HG03060 (cell line): ENCODE results near the gene WDCP.
"Not testable (repeated sequence)": the region's sequence is repeated elsewhere in the genome, so short reads cannot be mapped to it uniquely, and the experiment has no call there.

Experiments used
- ATAC-seq: cut with Tn5 transposase; IDR thresholded peaks from one replicate; pipeline ENCODE4 v1.9.1; 2021; ENCODE audit warnings: low read depth, moderate number of reproducible peaks; ENCODE audit not compliant: unreplicated experiment

WDCP gene, protein sequence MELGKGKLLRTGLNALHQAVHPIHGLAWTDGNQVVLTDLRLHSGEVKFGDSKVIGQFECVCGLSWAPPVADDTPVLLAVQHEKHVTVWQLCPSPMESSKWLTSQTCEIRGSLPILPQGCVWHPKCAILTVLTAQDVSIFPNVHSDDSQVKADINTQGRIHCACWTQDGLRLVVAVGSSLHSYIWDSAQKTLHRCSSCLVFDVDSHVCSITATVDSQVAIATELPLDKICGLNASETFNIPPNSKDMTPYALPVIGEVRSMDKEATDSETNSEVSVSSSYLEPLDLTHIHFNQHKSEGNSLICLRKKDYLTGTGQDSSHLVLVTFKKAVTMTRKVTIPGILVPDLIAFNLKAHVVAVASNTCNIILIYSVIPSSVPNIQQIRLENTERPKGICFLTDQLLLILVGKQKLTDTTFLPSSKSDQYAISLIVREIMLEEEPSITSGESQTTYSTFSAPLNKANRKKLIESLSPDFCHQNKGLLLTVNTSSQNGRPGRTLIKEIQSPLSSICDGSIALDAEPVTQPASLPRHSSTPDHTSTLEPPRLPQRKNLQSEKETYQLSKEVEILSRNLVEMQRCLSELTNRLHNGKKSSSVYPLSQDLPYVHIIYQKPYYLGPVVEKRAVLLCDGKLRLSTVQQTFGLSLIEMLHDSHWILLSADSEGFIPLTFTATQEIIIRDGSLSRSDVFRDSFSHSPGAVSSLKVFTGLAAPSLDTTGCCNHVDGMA

DNA sequence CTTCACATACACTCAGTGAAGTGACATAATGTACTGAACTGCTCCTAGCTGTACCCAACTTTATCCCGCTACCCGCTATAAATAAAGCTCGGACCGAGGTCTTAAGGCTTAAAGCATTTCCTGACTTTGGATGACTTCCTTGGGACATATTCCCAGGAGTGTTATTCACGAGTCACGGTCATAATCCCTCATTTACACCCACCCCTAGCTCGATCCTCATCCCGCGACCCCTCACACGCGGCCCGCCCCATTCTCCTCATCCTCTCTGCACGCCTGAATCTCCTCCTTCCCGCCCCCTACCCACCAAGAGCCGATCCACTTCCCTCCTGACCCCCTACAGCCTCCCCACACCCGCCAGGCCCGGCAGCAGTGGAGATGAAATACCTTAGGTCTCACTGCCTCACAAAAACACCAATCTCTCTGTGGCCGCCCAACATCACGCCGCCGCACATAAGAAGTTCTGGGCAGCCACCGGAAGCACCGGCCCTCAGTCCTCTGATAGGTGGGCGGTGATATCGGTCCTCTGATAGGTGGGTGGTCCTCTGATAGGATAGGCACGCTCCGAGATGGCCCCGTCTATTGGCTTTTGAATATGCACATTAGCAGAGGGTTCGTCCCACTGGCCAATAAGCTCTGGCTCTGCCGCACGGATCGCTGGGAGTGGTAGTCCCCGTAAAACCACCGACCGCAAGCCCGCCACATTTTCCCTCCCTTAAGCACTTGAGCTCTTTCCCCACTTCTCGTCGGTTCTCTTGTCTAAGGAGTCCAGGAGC lies at the start of gene WDCP:
Gene WDCP (minus strand): TSS at position 462 of the 773 bp plus-strand sequence. CDS start 7,897 bp downstream, outside the sequence.
- ATAC-seq: peak; percentile 99

DNA sequence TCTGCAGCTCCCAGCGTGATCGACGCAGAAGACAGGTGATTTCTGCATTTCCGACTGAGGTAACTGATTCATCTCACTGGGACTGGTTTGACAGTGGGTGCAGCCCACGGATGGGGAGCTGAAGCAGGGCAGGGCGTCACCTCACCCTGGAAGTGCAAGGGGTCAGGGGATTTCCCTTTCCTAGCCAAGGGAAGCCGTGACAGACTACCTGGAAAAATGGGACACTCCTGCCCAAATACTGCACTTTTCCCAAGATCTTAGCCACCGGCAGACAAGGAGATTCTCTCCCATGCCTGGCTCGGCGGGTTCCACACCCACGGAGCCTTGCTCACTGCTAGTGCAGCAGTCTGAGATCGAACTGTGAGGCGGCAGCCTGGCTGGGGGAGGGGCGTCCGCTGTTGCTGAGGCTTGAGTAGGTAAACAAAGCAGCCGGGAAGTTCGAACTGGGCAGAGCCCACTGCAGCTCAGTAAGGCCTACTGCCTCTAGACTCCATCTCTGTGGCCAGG lies 48.0 kb upstream of the WDCP start:
- not testable (repeated sequence) for ATAC-seq

DNA sequence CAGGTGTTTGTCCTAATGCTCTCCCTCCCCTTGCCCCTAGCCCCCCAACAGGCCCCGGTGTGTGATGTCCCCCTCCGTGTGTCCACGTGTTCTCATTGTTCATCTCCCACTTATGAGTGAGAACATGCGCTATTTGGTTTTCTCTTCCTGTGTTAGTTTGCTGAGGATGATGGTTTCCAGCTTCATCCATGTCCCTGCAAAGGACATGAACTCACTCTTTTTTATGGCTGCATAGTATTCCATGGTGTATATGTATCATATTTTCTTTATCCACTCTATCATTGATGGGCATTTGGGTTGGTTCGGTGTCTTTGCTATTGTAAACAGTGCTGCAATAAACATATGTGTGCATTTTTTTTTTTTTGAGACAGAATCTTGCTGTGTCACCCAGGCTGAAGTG lies 46.1 kb upstream of the WDCP start:
- ATAC-seq: not testable (repeated sequence)

DNA sequence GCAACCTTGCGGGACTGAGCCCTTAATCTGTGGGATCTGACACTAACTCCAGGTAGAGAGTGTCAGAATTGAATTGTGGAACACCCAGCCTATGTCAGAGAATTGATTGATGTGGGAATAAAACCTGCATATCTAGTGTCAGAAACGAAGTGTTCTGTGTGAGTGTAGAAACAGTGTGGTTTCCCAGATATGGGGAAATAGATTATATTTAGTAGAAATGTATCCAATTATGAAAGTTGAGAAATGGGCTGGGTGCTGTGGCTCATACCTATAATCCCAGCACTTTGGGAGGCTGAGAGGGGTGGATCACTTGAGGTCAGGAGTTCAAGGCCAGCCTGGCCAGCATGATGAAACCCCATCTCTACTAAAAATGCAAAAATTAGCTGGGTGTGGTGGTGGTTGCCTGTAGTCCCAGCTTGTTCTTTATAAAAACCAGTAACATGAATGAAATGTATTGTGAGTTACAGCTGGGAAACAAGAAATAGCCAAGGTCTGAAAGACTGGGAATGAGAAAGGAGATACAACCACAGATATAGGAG lies 41.7 kb upstream of the WDCP start:
- ATAC-seq: no peak

DNA sequence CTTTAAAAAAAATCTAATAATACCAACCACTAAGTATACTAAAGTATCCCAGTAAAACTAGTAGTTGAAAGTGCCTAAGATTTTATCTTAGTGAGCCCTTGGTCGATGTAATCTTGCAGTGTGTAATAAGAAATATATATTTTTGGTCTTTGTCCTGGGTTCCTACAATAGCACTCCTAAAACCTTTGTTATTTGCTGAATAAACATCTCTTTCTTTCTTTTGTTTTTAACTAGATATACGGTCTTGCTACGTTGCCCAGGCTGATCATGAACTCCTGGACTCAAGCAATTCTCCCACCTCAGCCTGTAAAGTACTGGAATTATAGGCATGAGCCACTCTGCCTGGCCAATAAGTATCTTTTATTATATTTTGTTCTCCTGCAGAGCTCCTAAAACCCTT lies 39.8 kb upstream of the WDCP start:
- no peak for ATAC-seq

DNA sequence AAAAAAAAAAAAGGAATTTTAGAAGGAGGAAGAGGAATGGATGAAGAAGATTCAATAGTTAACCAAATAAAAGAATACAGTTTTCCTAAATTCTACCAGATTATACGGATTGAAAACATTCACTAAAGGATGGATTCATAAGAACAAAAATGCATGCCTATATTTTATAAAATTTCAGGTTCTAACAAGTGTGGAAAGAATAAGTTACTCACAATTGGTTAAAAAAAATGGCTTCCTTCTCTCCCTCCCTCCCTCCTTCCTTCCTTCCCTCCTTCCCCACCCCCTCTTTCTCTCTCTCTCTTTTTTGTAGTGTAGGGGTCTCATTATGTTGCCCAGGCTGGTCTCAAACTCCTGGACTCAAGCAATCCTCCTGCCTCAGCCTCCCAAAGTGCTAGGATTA lies 39.0 kb upstream of the WDCP start:
- no peak for ATAC-seq

DNA sequence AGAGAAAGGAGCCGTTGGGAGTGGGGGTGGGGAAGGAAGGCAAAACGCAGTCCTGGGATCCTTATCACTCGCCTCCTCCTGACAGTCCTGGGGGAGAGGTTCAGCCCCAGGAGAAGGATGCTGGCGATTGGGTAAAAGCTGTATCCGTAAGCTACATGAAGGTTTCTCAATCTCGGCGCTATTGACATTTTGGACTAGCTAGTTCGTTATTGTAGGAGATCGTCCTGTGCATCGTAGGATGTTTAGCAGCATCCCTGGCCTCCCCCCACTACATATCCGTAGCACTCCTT lies 38.0 kb upstream of the WDCP start:
- ATAC-seq: no peak

DNA sequence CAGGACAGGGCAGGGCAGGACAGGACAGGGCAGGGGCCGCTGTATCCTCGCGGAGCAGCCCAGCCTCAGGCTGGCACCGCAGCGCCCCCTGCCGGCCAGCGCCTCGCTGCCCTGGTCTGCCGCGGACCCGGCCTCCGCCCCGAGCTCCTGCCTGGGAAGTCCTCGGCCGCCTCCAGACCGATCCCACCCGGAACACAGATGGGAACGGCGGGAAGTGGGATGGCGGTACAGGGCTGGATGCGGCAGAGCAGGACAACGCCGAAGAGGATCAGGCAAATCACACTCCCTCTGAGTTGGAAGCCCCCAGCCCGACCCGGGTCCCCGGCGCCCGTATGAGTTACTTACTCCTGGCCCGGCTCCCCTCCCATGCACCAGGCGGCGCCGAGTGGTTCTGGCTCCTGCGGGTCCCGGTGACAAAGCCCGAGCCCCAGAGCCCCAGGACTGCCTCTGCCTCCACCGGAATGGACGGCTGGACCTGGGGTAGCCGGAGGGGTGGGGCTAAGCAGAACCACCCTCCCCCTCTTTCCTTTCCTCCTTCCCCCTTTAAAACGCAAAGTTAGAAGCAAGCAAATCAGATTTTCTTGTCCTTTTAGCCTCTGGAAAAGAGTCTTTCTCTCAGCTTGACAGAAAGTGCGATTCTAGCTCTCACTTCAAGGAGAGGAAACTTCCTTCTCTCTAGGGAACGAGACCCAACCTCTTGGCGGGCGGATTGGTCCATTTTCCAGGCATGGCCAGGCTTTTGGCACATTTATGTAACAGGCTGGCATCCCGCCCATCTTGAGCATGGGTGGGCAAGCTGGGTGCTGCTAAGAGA lies 37.4 kb upstream of the WDCP start, which contains the start of gene TP53I3:
Gene TP53I3 (minus strand): TSS at position 449 of the 814 bp plus-strand sequence. CDS start 508 bp downstream, outside the sequence.
- ATAC-seq: peak; percentile 27

DNA sequence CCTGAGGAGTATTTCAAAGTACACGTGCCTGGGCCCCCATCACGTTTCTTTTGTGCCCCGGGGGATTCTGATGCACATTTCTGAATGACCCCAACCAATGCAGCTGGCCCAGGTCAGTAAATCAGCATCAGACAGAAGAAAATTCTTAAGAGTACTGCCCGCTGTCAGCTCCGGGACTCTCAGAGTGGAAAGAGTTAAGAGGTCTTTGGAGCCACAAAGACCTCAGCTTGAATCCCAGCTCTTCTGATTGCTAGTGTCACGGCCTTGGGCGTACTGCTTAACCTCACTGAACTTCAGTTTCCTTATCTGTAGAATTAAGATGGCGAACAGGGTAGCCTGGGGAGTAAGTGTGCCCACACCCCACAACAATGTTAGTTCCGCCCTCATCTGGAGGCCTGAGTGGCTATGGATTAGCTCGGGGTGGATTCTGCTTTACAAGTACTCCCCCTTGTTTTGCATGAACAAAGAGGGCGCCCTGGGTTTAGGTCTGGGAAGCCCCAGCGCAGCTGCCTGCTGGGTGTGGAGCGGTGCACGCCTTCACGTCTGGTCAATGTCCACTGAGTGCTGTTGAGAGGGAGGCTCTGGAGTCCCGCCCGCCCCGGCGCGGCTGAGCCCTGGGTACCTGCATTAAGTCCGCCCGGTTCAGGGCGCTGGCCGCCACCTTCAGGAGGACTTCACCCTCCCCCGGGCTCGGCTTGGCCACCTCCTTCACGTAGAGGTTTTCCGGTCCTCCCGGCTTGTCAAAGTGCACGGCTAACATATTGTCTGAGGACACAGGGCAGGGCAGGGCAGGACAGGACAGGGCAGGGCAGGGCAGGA lies 36.6 kb upstream of the WDCP start:
- ATAC-seq: peak; percentile 95

DNA sequence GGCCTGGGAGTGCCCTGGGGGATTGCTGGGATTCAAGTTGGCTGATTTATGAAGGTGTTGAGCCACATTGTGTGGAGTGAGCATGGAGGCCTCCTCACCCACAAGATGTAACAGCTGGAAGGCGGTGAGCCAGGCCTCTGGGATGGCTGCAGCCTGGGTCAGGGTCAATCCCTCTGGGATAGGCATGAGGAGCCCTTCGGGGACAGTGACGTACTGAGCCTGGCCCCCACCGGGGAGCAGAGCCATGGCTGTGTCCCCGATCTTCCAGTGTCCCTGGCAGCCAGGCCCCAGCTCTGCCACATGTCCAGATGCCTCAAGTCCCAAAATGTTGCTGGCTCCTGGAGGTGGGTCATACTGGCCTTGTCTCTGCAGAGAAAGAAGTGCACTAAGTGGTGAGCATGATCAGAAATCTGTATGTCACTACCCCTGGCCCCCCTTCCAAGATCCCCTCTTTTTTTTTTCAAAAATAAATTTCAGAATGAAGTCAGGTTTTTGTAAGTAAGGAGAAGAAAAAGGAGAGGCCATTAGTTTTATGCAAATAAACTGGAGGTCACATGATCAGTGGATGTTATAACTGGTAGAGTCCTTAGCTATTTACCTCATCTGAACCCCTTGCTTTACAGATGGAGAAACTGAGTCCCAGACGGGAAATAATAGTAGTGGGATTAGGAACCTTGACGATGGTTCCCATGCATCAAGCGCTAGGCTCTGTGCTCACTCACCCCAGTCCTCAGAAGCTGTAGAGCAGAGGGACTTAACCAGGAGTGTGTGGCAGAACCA lies 35.8 kb upstream of the WDCP start:
- ATAC-seq: no peak

DNA sequence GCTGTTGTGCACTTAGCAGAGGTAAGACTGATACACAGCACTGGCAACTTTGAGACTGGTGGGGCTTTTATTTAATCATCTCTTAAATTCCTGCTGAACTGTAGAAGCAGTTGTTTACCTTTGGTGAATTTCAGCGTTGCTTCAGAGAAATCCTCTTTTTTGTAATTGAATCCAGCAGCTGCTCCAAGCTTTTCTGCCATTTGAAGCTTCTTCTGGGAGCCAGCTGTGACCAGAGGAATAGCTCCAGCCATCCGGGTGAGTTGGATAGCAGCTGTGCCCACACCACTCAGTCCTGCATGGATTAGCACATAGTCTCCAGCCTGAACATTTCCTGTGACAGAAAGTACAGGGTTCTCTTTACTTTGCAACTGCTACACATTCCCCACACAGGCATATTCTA lies 33.5 kb upstream of the WDCP start:
- no peak for ATAC-seq

DNA sequence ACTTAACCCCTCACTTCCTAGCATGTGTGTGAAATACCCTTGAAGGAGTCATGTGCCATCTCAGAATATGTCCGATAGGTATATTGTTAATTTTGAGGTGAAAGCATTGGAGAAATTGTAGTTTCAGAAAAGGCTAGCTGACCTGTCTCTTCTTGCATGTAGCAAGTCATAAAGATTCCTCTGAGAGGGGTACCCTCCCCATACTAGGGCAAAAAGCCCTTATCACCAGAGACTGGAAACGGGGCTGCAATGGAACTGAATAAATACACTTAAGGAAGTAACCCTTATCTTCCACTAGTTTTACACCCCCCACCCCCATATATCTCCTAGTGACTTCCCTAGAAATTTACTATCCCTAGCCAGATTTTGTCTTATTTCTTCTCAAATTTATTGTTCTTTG lies 30.7 kb upstream of the WDCP start:
- no peak for ATAC-seq

DNA sequence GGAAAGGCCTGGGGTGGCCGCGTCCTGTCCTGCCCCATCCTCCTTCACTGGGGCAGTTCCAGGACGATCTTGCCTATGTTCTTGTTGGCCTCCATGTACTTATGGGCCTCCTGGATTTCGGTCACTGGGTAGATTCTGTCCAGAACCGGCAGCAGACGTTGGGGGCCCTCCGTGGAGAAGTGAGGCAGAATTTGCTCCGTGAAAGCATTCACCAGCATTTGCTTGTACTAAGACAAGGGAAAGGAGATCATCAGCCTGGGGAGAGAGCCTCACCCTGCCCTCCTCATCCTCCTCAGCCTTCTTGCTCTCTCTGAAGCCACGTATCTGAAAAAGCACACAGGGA lies 30.3 kb upstream of the WDCP start:
- ATAC-seq: no peak

DNA sequence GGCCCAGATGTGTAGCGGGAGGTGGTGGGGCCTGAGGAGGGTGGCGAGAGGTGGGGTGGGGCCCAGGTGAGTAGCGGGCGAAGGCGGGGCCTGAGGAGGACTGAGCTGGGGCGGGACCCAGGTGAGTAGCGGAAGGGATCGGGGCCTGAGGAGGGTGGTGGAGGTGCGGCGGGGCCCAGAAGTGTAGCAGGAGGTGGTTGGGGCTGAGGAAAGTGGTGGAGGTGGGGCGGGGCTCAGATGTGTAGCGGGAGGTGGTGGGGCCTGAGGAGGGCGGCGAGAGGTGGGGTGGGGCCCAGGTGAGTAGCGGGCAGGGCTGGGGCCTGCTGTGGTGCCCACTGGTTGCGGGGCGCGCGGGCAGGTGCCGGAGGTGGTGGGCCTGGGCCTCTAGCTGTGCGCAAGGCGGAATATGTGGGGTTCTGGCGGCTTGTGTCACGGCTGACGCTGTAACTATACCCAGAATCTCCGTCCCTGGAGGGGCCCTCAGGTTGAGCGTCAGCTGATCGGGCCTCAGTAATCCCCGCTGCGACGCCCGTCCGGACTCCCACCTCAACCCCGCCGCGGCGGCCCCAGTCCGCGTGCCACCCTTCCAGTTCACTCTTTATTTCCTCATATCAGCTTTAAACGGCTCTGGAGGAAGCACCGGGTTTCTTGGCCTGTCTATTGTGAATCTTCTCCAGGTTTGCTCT lies 29.8 kb upstream of the WDCP start:
- no peak for ATAC-seq

DNA sequence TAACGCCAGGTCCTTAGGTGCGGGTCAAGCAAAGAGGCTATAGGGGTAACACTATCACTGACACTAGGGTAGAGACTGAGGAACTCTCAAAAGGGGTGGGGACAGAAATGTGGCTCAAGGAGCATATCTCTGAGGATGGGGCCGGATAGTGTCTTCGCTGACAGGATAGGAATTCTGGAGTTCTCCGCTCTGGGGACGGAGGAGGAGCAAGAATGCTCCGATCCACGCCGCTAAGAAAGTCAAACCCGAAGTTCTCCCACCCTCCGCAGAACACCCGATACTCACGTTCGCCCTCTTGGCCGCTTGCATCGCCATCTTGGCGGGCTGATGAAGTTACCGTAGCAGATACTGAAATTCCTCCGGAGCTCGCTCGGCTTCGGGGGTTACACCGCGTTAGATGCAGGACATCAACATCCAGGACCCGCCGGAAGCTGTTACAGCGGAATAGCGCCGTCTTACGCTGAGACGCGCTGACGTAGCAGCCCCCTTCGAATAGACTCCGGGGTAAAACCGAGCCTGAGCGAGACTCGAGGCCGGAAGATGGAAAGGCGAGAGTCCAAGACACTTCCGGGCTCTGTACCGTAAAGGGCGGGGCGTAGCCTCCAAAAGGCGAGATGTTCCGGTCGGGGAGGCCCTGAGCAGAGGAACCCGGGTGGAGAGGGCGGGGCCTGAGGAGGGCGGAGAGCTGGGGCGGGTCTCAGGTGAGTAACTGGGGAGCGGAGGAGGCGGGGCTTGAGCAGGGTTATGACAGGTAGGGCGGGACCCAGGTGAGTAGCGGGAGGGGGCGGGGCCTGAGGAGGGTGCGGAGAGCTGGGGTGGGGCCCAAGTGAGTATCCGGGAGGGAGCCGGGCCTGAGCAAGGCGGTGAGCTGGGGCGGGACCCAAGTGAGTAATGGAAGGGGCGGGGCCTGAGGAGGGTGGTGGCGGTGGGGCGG lies 29.0 kb upstream of the WDCP start, which contains the start of gene SF3B6:
Gene SF3B6 (minus strand): TSS at position 412 of the 934 bp plus-strand sequence. CDS start 97 bp downstream, at position 315.
- peak; percentile 95 for ATAC-seq

DNA sequence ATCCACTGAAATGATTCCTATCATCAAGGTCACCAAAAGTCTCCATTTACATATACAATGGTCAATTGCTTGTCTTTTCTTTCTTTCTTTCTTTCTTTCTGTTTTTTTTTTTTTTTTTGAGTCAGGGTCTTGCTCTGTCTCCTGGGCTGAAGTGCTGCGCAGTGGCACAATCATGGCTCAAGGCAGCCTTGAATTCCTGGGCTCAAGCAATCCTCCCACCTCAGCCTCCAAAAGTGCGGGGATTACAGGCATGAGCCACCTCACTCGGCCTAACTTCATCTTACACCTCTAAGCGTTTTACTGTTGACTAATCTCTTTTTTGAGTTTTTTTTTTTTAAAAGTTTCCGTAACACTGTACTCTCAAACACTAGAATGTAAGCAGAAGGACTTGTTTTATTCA lies 28.1 kb upstream of the WDCP start:
- no peak for ATAC-seq

DNA sequence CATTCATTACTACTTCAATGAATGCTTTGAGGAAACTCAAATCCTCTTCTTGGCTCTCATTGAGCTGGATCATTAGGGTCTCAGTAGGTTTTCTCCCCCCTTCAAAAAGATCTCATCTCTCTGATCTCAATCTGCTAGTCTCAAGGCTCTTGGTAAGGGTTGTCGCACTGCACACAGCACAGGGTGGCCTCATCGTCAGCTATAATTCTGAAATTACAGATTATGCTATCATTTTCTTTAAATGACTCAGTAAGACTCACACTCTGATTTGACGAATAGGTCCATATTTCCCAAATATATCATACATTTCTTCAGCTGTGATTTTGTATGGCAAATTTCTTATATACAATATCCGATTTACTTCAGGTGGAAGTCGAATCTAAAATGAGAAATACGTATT lies 26.6 kb upstream of the WDCP start:
- no peak for ATAC-seq
